ENCODE results near the gene GATA2. TPM values are rescaled to one million over a fixed set of nuclear protein-coding genes. Genes with fewer than 3 reads are reported as not detected.

GATA2 gene
- total RNA-seq, 1 donor from 2014 or later = under 0.01 TPM

DNA sequence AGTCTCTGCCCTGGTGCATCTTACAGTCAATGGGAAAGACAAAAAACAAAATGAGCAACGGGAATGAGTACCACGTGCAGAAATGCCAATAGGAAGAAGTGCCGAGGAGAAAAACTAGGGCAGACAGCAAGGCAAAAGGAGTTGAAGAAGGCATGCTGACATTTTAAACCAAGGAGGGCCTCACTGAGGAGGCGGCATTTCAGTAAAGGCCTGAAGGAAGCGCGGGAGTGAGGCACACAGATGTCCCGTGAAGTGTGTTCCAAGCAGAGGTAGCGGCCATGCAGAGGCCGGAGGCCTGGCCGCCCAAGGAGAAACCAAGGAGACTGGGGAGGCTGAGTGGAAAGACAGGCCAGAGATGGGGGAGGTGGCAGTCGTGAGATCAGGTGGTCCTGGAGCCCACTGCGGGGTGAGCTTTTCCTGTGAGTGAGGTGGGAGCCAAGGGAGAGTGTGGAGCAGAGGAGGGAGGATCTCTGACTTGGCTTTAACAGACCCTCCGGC is 61.1 kb downstream of the GATA2 start:
- FAIRE-seq (no peak), DNase-seq (ENCODE audit: low read depth) (no peak)
- Histone ChIP-seq H3K4me3 (ENCODE audit: low read depth, low read length) (no peak overlapping the region), H3K27me3 (ENCODE audit: control insufficient read depth, insufficient read depth, low read length) (peaks cover 35% of the 10 kb centered on the region), H3K36me3 (ENCODE audit: control insufficient read depth, insufficient read depth, low read length) (no peaks in the 10 kb centered on the region)
- TF ChIP-seq, protein P1, sequence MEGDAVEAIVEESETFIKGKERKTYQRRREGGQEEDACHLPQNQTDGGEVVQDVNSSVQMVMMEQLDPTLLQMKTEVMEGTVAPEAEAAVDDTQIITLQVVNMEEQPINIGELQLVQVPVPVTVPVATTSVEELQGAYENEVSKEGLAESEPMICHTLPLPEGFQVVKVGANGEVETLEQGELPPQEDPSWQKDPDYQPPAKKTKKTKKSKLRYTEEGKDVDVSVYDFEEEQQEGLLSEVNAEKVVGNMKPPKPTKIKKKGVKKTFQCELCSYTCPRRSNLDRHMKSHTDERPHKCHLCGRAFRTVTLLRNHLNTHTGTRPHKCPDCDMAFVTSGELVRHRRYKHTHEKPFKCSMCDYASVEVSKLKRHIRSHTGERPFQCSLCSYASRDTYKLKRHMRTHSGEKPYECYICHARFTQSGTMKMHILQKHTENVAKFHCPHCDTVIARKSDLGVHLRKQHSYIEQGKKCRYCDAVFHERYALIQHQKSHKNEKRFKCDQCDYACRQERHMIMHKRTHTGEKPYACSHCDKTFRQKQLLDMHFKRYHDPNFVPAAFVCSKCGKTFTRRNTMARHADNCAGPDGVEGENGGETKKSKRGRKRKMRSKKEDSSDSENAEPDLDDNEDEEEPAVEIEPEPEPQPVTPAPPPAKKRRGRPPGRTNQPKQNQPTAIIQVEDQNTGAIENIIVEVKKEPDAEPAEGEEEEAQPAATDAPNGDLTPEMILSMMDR (IDR thresholded peaks at IDR 0.05; ENCODE audit: insufficient read depth, low read length, severe bottlenecking) = no peak

DNA sequence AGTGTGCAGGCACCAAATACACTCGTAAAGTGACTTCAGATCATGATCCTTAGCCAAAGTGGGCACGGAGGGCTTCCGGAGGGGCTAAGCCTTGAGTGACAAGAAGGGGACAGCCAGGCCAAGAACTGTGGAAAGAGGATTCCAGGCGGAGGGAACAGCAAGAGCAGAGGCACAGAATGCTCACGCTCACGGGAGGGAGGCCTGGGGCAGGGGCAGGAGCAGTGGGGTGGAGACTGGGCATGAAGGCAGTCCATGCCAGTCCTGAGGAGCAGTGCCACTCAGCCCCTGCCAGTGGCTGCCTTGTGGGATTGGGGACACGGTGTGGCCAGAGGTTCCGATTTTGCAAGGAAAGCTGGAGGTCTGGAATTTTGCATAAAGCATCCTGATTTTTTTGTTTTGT is 62.3 kb downstream of the GATA2 start:
- no peaks in the 10 kb centered on the region for H3K36me3 ChIP-seq (ENCODE audit: control insufficient read depth, insufficient read depth, low read length)
- no peak for FAIRE-seq
- peaks cover 31% of the 10 kb centered on the region for H3K27me3 ChIP-seq (ENCODE audit: control insufficient read depth, insufficient read depth, low read length)
- no peak overlapping the region for H3K4me3 ChIP-seq (ENCODE audit: low read depth, low read length)
- DNase-seq (ENCODE audit: low read depth) = no peak
- TF ChIP-seq, protein P1 (IDR thresholded peaks at IDR 0.05; ENCODE audit: insufficient read depth, low read length, severe bottlenecking) = no peak

DNA sequence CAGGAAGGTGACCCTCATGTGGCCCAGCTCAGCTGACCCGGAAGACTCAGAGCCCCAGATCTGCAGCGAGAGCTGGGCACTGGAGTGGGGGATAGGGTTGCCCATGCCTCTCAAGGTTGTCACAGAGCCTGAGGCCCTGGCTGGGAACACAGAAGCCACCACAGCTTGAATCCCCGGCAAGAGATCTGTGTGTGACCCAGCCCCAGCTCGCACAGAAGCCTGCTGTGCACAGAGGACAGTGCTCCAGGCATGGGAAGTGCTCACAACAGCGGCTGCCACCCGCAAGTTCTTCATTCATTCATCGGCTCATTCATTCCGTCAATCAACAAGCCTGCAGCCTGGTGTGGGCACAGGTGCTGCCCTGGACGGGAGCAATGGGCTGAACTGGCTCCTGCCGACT is 62.7 kb downstream of the GATA2 start:
- H3K27me3 ChIP-seq (ENCODE audit: control insufficient read depth, insufficient read depth, low read length) = peaks cover 28% of the 10 kb centered on the region

DNA sequence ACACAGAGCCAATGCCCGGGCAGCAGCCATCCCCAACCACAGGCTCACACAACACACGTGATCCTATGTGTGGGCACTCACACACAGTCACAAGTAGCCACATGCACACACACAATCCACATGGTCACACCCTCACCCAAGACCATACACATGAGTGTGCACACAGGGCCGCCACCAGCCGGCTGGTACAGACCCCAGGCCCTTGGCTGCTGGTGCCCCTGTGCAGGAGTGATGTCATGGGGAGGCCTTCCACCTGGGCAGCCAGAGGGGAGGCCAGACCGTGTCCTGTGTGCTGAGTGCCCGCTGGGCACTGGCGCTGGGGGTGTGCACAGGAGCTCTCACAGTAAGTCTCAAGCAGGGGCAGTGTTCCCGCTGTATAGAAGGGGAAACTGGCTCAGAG is 63.2 kb downstream of the GATA2 start:
- no peak for FAIRE-seq

More for the DNA sequence above, 62.7 kb downstream of the GATA2 start:
- FAIRE-seq (peak; percentile 32), DNase-seq (ENCODE audit: low read depth) (no peak)
- no peak overlapping the region for H3K4me3 ChIP-seq (ENCODE audit: low read depth, low read length)
- TF ChIP-seq, protein P1 (IDR thresholded peaks at IDR 0.05; ENCODE audit: insufficient read depth, low read length, severe bottlenecking) = no peak
- no peaks in the 10 kb centered on the region for H3K36me3 ChIP-seq (ENCODE audit: control insufficient read depth, insufficient read depth, low read length)

More for the DNA sequence above, 63.2 kb downstream of the GATA2 start:
- Histone ChIP-seq H3K36me3 (ENCODE audit: control insufficient read depth, insufficient read depth, low read length) (no peaks in the 10 kb centered on the region), H3K27me3 (ENCODE audit: control insufficient read depth, insufficient read depth, low read length) (peaks cover 28% of the 10 kb centered on the region), H3K4me3 (ENCODE audit: low read depth, low read length) (no peak overlapping the region)
- DNase-seq (ENCODE audit: low read depth) = no peak
- TF ChIP-seq, protein P1 (IDR thresholded peaks at IDR 0.05; ENCODE audit: insufficient read depth, low read length, severe bottlenecking) = no peak

Other genes with a start within 250 kb of the GATA2 start
- not detected in 2 replicates for gene DNAJB8, start 26.3 kb downstream of the GATA2 start, total RNA-seq
- 506 and 514 TPM in 2 replicates for gene RPN1, start 157.6 kb upstream of the GATA2 start, total RNA-seq
- 43.7 and 80.0 TPM in 2 replicates for gene RAB7A, start 233.0 kb upstream of the GATA2 start, total RNA-seq

All from bronchial epithelial cell (primary cell).